WERI-Rb-1 (cell line): ENCODE measurements around the gene TEX54.

Experiments used
- DNase-seq: peaks from one replicate; pipeline ENCODE4 v3.0.0-alpha.2; 2020
- H3K27ac ChIP-seq: fragments of 250-450 bp; sonication (Bioruptor Pico); 2 replicates; pipeline ENCODE4 v1.5.1; 2020; ENCODE audit warnings: mild to moderate bottlenecking, moderate library complexity
- H3K27me3 ChIP-seq: fragments of 250-450 bp; sonication (Bioruptor Pico); 2 replicates; pipeline ENCODE4 v1.5.1; 2021; ENCODE audit warnings: mild to moderate bottlenecking, low read depth, moderate library complexity; ENCODE audit not compliant: insufficient read depth, severe bottlenecking
- H3K36me3 ChIP-seq: fragments of 250-450 bp; sonication (Bioruptor Pico); 2 replicates; pipeline ENCODE4 v1.5.1; 2020; ENCODE audit warnings: mild to moderate bottlenecking, moderate library complexity
- H3K4me3 ChIP-seq: 2 replicates; pipeline ENCODE4 v1.5.1; 2011; ENCODE audit warnings: low read depth, mild to moderate bottlenecking, control low read depth, low read length
- H3K9me3 ChIP-seq: fragments of 250-450 bp; sonication (Bioruptor Pico); 2 replicates; pipeline ENCODE4 v1.5.1; 2021; ENCODE audit warnings: mild to moderate bottlenecking, moderate library complexity; ENCODE audit not compliant: severe bottlenecking
- TF ChIP-seq, protein P1 (sequence below): IDR thresholded peaks from 2 replicates; pipeline ENCODE4 v1.5.1; 2011; ENCODE audit warnings: low read depth, mild to moderate bottlenecking, control low read depth, inconsistent platforms, low read length

Gene TEX54

DNA sequence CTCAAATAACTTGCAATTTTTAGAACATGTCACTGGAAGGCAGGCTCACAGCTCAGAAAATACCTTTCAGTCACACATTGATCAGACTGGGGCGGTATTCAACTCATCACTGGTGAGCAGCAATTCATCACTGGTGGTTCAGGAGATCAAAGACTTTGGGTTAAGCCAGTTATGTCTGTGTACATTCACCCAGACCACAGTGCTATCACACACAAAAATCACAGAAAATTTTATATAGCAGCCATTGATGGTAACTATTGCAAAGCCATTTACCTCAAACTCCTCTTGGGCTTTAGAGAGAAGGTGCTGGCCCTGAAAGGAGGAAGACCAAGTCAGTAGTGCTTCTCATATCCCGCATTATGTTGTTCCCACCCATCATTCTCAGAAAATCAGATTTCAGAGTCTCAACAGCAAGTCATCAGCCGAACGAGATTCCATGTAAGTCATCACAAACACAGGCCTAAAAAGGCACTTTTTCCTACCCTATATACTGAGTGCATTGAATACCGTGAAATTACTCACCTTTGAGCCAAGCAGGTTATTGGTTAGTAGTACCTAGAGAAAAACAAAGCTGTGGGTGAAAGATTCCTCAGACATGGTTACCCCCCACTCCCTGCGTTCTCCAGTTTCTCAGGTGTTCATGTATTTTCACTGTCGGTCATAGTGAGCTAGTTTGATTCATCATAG is 20.8 kb upstream of the TEX54 start:
- TF ChIP-seq, protein P1, sequence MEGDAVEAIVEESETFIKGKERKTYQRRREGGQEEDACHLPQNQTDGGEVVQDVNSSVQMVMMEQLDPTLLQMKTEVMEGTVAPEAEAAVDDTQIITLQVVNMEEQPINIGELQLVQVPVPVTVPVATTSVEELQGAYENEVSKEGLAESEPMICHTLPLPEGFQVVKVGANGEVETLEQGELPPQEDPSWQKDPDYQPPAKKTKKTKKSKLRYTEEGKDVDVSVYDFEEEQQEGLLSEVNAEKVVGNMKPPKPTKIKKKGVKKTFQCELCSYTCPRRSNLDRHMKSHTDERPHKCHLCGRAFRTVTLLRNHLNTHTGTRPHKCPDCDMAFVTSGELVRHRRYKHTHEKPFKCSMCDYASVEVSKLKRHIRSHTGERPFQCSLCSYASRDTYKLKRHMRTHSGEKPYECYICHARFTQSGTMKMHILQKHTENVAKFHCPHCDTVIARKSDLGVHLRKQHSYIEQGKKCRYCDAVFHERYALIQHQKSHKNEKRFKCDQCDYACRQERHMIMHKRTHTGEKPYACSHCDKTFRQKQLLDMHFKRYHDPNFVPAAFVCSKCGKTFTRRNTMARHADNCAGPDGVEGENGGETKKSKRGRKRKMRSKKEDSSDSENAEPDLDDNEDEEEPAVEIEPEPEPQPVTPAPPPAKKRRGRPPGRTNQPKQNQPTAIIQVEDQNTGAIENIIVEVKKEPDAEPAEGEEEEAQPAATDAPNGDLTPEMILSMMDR, result no peak
- H3K27ac ChIP-seq, result peak overlapping the region; percentile 92
- H3K9me3 ChIP-seq, result no peaks in the 10 kb centered on the region
- DNase-seq, result no peak
- H3K27me3 ChIP-seq, result no peaks in the 10 kb centered on the region
- peaks cover 49% of the 10 kb centered on the region for H3K36me3 ChIP-seq
- peak overlapping the region; percentile 91 for H3K4me3 ChIP-seq

DNA sequence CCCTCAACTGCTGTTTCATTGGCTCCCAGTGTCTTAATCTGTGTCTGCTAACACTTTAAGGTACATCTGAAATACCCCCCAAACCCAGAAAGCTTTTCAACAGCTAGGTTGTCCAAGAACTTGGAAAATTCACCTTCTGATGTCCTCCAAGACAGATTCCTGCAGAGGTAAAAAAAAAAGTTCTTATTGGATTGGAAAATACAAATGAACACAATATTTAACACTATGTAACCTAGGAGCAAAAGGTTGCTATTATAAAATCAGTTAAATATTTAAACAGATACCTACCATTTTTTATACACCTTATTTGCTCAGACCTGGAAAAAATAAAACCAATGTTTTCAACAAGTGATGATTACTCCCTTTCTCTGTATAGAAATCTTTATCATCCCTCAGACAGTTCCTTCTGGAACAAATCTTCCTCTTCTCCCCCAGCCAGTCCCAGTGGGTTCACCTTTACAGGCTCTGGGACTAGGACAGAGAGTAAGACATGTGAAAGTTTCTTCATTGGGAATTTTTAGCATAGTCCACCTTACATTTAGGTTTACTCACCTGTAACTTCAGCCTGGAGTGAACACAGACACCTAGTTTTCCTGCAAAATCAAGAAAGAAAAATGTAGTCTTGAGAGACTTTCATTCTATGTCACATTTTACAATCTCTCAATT is 20.0 kb upstream of the TEX54 start:
- H3K27ac ChIP-seq, result no peak overlapping the region

DNA sequence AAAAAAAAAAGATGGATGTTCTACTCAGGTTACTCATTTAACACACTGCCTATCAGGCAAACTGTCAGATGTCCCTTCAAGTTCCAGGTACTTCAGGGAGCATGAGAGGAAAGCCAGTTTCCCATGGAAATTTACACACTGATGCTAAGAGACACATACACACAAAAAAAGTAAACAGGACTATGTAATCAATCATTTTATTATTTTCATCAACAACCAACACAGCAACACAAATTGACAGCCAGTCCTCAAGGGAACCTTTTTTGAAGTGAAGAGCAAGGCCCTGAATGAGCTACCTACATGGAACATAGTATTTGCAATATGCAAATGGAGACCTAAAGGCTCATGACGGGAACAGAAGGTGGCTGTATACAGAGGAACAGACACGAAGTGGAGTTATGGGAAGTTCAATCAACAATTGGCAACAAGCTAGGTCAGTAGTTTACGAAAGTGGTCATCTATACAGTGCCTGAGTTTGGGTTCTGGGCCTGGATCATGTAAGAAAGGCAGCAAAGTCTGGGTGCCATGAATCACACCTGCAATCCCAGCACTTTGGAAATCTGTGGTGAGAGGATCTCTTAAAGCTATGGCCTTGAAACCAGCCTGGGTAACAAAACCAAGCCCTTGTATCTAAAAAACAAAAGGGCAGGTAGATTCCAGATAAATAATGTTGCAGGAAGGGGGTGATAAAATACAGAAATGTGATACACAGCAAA is 19.3 kb upstream of the TEX54 start:
- DNase-seq, result no peak
- Histone ChIP-seq H3K27ac (peak overlapping the region; percentile 29; the same call in 1 of the 2 replicates), H3K27me3 (no peaks in the 10 kb centered on the region), H3K36me3 (peaks cover 46% of the 10 kb centered on the region), H3K9me3 (no peaks in the 10 kb centered on the region), H3K4me3 (no peak overlapping the region)
- TF ChIP-seq, protein P1, result no peak

More for the DNA sequence above, 20.0 kb upstream of the TEX54 start:
- no peak for DNase-seq
- Histone ChIP-seq H3K9me3 (no peaks in the 10 kb centered on the region), H3K4me3 (no peak overlapping the region; the same call in 1 of the 2 replicates), H3K36me3 (peaks cover 46% of the 10 kb centered on the region), H3K27me3 (no peaks in the 10 kb centered on the region)
- TF ChIP-seq, protein P1, result no peak

DNA sequence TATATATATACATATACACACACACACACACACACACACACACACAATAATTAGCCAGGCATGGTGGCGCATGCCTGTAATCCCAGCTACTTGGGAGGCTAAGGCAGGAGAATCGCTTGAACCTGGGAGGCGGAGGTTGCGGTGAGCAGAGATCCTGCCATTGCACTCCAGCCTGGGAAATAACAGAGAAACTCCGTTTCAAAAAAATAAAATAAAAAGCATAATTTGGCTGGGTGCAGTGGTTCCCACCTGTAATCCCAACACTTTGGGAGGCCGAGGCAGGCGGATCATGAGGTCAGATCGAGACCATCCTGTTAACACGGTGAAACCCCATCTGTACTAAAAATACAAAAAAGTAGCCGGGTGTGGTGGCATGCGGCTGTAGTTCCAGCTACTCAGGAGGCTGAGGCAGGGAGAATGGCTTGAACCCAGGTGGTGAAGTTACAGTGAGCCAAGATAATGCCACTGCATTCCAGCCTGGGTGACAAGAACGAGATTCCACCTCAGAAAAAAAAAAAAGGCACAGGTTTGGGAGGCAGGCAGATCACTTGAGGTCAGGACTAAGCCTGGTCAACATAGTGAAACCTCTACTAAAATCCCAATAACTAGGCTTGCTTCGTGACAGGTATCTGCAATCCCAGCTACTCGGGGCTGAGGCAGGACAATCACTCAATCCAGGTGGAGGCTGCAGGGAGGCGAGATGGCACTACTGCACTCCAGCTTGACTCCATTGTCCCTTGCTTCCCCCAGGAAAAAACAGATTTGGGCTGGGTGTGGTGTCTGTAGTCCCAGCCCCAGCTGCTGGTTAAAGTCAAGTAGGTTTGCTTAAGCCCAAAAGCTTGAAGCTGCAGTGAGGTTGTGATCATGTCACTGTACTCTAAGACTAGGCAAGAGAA is 18.5 kb upstream of the TEX54 start:
- TF ChIP-seq, protein P1, result no peak
- H3K27ac ChIP-seq, result no peak overlapping the region
- no peaks in the 10 kb centered on the region for H3K27me3 ChIP-seq
- peaks cover 46% of the 10 kb centered on the region for H3K36me3 ChIP-seq
- no peak for DNase-seq
- H3K4me3 ChIP-seq, result no peak overlapping the region
- no peaks in the 10 kb centered on the region for H3K9me3 ChIP-seq

DNA sequence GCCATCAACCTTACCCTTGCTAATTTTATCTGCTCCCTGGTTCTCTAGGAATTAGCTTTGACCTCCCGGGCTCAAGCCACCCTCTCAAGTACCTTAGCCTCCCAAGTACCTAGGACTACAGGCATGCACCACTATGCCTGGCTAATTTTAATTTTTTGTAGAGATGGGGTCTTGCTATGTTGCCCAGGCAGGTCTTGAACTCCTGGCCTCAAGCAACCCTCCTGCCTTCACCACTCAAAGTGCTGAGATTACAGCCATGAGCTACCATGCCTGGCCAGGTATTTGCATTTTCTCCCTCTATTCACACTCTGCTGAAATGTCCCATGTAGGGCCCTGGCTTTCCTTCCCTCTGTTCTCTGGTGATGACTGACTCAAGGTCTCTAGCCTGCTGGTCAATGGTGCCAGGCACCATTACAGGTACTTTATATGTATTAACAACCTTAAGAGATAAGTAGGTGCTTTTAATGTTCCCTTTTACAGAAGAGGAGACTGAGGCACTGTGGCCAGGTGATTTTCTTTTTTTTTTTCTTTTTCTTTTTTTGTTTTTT is 15.2 kb upstream of the TEX54 start:
- H3K36me3 ChIP-seq, result peaks cover 18% of the 10 kb centered on the region
- TF ChIP-seq, protein P1, result no peak

More for the DNA sequence above, 15.2 kb upstream of the TEX54 start:
- no peaks in the 10 kb centered on the region for H3K9me3 ChIP-seq
- H3K27ac ChIP-seq, result no peak overlapping the region
- no peak overlapping the region for H3K4me3 ChIP-seq
- no peak for DNase-seq
- H3K27me3 ChIP-seq, result no peaks in the 10 kb centered on the region
